ENCODE measurements around the gene BNIP5.

The BNIP5 gene

GRCh38 chr6:36266913-36267644 lies 69.6 kb downstream of the BNIP5 start:
- no peak for DNase-seq (ENCODE audit: low read depth)

Measured in activated gamma-delta T cell treated with anti-CD3 and anti-CD28 coated beads, Interleukin-2, amount 50 U/mL, for 16 hours (primary cell).